ENCODE results near the gene POU2AF3. TPM values are rescaled to one million over a fixed set of nuclear protein-coding genes. Genes with fewer than 3 reads are reported as not detected.

POU2AF3 gene
- total RNA-seq, 1 experiment from 2014 or later = 3.4 TPM

- H3K9me3 Mint-ChIP-seq (ENCODE audit: low read depth, unreplicated experiment) = no peaks in the 10 kb centered on the region
- H3K36me3 Mint-ChIP-seq (ENCODE audit: insufficient read depth, unreplicated experiment) = peaks cover 5% of the 10 kb centered on the region
- no peak overlapping the region for H3K27ac Mint-ChIP-seq (ENCODE audit: unreplicated experiment)
- no TSS peak for BruUV-seq (replicated peaks)
- CTCF ChIA-PET = no interaction called here
- no peaks in the 10 kb centered on the region for H3K27me3 Mint-ChIP-seq (ENCODE audit: unreplicated experiment)
- peak overlapping the region; percentile 28 for H3K4me3 Mint-ChIP-seq (ENCODE audit: low read depth, unreplicated experiment)
- intact Hi-C loops (cut with micrococcal nuclease; ENCODE audit: unreplicated experiment) = no loop called here
- H3K4me1 Mint-ChIP-seq (ENCODE audit: low read depth, unreplicated experiment) = peaks cover 28% of the 10 kb centered on the region
- TF ChIP-seq, protein P1, sequence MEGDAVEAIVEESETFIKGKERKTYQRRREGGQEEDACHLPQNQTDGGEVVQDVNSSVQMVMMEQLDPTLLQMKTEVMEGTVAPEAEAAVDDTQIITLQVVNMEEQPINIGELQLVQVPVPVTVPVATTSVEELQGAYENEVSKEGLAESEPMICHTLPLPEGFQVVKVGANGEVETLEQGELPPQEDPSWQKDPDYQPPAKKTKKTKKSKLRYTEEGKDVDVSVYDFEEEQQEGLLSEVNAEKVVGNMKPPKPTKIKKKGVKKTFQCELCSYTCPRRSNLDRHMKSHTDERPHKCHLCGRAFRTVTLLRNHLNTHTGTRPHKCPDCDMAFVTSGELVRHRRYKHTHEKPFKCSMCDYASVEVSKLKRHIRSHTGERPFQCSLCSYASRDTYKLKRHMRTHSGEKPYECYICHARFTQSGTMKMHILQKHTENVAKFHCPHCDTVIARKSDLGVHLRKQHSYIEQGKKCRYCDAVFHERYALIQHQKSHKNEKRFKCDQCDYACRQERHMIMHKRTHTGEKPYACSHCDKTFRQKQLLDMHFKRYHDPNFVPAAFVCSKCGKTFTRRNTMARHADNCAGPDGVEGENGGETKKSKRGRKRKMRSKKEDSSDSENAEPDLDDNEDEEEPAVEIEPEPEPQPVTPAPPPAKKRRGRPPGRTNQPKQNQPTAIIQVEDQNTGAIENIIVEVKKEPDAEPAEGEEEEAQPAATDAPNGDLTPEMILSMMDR (IDR thresholded peaks at IDR 0.05; ENCODE audit: unreplicated experiment) = no peak
- peak; percentile 51 for DNase-seq
Observed at GRCh38 chr11:111308140-111308539, 9.8 kb downstream of the POU2AF3 start.

GRCh38 chr11:111309215-111309915, 11.0 kb downstream of the POU2AF3 start:
- Mint-ChIP-seq H3K27ac (ENCODE audit: unreplicated experiment) (no peak overlapping the region), H3K9me3 (ENCODE audit: low read depth, unreplicated experiment) (no peaks in the 10 kb centered on the region), H3K4me3 (ENCODE audit: low read depth, unreplicated experiment) (no peak overlapping the region), H3K27me3 (ENCODE audit: unreplicated experiment) (no peaks in the 10 kb centered on the region), H3K4me1 (ENCODE audit: low read depth, unreplicated experiment) (peaks cover 28% of the 10 kb centered on the region), H3K36me3 (ENCODE audit: insufficient read depth, unreplicated experiment) (peaks cover 5% of the 10 kb centered on the region)
- DNase-seq = no peak
- TF ChIP-seq, protein P1 (IDR thresholded peaks at IDR 0.05; ENCODE audit: unreplicated experiment) = no peak
- no TSS peak for BruUV-seq (replicated peaks)
- intact Hi-C loops (cut with micrococcal nuclease; ENCODE audit: unreplicated experiment) = no loop called here
- CTCF ChIA-PET = no interaction called here

DNA sequence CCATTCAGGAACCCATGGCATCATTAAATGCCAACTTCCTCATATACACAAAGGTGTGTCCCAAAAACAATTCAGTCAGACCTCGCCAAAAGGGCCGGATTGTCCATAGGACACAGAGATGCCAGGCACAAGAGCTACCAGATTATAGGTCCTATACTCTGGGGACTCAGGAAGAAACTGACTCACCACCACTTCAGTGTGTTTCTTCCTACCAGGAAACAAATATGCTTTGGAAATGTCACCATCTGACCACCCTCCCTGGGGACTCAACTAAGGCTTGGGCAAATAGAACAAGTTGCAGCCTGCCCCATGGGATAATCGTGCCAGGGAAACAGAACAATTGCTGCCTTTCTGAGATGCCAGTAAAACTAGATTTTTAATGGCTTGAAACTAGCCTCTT, 11.7 kb downstream of the POU2AF3 start:
- Mint-ChIP-seq H3K27me3 (ENCODE audit: unreplicated experiment) (no peaks in the 10 kb centered on the region), H3K36me3 (ENCODE audit: insufficient read depth, unreplicated experiment) (peaks cover 5% of the 10 kb centered on the region), H3K9me3 (ENCODE audit: low read depth, unreplicated experiment) (no peaks in the 10 kb centered on the region), H3K27ac (ENCODE audit: unreplicated experiment) (no peak overlapping the region), H3K4me1 (ENCODE audit: low read depth, unreplicated experiment) (peaks cover 28% of the 10 kb centered on the region), H3K4me3 (ENCODE audit: low read depth, unreplicated experiment) (no peak overlapping the region)
- DNase-seq = no peak
- intact Hi-C loops (cut with micrococcal nuclease; ENCODE audit: unreplicated experiment) = no loop called here
- TF ChIP-seq, protein P1 (IDR thresholded peaks at IDR 0.05; ENCODE audit: unreplicated experiment) = no peak
- BruUV-seq (replicated peaks) = no TSS peak
- CTCF ChIA-PET = no interaction called here

DNA sequence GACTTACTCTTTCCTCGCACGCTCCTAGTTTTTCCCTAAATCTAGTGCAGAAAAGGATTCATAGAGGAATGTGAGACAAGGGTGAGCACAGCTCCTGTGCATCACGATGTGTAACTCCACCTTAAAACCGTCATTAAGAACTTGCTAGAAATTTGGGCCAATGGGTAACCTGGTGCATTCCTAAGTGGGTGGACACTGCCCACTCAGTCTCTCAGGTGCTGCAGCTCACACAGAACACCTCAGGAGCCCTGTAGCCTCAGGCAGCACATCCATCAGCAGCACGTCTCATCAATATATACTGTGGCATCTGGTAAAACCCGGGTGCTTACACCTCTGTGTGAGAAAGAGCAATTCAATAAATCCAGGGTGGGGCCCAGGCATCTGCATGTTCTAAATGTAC, 12.4 kb downstream of the POU2AF3 start:
- Mint-ChIP-seq H3K36me3 (ENCODE audit: insufficient read depth, unreplicated experiment) (peaks cover 5% of the 10 kb centered on the region), H3K9me3 (ENCODE audit: low read depth, unreplicated experiment) (no peaks in the 10 kb centered on the region), H3K27ac (ENCODE audit: unreplicated experiment) (no peak overlapping the region), H3K27me3 (ENCODE audit: unreplicated experiment) (no peaks in the 10 kb centered on the region), H3K4me1 (ENCODE audit: low read depth, unreplicated experiment) (peaks cover 28% of the 10 kb centered on the region), H3K4me3 (ENCODE audit: low read depth, unreplicated experiment) (no peak overlapping the region)
- DNase-seq = no peak
- BruUV-seq (replicated peaks) = no TSS peak
- CTCF ChIA-PET = no interaction called here
- TF ChIP-seq, protein P1 (IDR thresholded peaks at IDR 0.05; ENCODE audit: unreplicated experiment) = no peak
- intact Hi-C loops (cut with micrococcal nuclease; ENCODE audit: unreplicated experiment) = no loop called here
